Neural cell (in vitro differentiated cells): Measurements from ENCODE around the gene HSD11B2. TPM values are rescaled to one million over a fixed set of nuclear protein-coding genes. Genes with fewer than 3 reads are reported as not detected.

Experiments
- H2AFZ ChIP-seq: fragments of 200-600, 300-800 bp; sonication (generic), shearing (Covaris generic); 2 replicates; pipeline ENCODE4 v1.6.0; 2014; ENCODE audit warnings: low read depth, mild to moderate bottlenecking, antibody characterized with exemption, low read length, moderate library complexity
- H3F3A ChIP-seq: fragments of 200-600 bp; shearing (Covaris generic); 2 replicates; pipeline ENCODE4 v1.6.1; 2016; ENCODE audit warnings: mild to moderate bottlenecking, moderate library complexity, mixed read lengths, antibody characterized with exemption, low read length; ENCODE audit not compliant: insufficient read depth, poor library complexity, severe bottlenecking
- H3K27ac ChIP-seq: fragments of 200-600, 300-800 bp; sonication (generic), shearing (Covaris generic); 2 replicates; pipeline ENCODE4 v1.5.1; 2014; ENCODE audit warnings: mild to moderate bottlenecking, low read length, moderate library complexity
- H3K27me3 ChIP-seq: fragments of 300-800, 200-600 bp; sonication (generic), shearing (Covaris generic); 2 replicates; pipeline ENCODE4 v1.6.0; 2014; ENCODE audit warnings: mild to moderate bottlenecking, low read depth, low read length, moderate library complexity; ENCODE audit not compliant: insufficient read depth
- H3K36me3 ChIP-seq: fragments of 300-800, 200-600 bp; sonication (generic), shearing (Covaris generic); 2 replicates; pipeline ENCODE4 v1.5.1; 2014; ENCODE audit warnings: mild to moderate bottlenecking, antibody characterized with exemption, low read length, moderate library complexity; ENCODE audit not compliant: insufficient read depth
- H3K4me2 ChIP-seq: fragments of 300-800, 200-600 bp; sonication (generic), shearing (Covaris generic); 2 replicates; pipeline ENCODE4 v1.6.0; 2014; ENCODE audit warnings: mild to moderate bottlenecking, low read length
- H3K4me3 ChIP-seq: fragments of 300-800, 200-600 bp; sonication (generic), shearing (Covaris generic); 2 replicates; pipeline ENCODE4 v1.5.1; 2014; ENCODE audit warnings: mild to moderate bottlenecking, low read length, moderate library complexity
- H3K79me2 ChIP-seq: fragments of 200-600 bp; shearing (Covaris generic); replicated peaks from 2 replicates; pipeline ENCODE4 v1.6.0; 2014; ENCODE audit warnings: mild to moderate bottlenecking, low read length, moderate library complexity; ENCODE audit not compliant: insufficient read depth
- H3K9ac ChIP-seq: fragments of 300-800, 200-600 bp; sonication (generic), shearing (Covaris generic); 2 replicates; pipeline ENCODE4 v1.6.1; 2016; ENCODE audit warnings: mild to moderate bottlenecking, low read length, mixed read lengths
- H3K9me2 ChIP-seq: fragments of 200-600 bp; shearing (Covaris generic); 2 replicates; pipeline ENCODE4 v1.6.1; 2016; ENCODE audit warnings: mild to moderate bottlenecking, low read length, mixed read lengths; ENCODE audit not compliant: insufficient read depth
- H3K9me3 ChIP-seq: fragments of 200-600, 300-800 bp; sonication (generic), shearing (Covaris generic); 2 replicates; pipeline ENCODE4 v1.6.1; 2016; ENCODE audit warnings: mild to moderate bottlenecking, mixed run types, low read length, moderate library complexity, mixed read lengths
- H4K20me1 ChIP-seq: fragments of 200-600 bp; shearing (Covaris generic); 2 replicates; pipeline ENCODE4 v1.6.1; 2016; ENCODE audit warnings: mild to moderate bottlenecking, mixed run types; ENCODE audit not compliant: insufficient read depth
- EP300 ChIP-seq: fragments of 450-650 bp; conservative IDR thresholded peaks from 2 replicates; pipeline ENCODE4 v1.6.1; 2014; ENCODE audit warnings: antibody characterized with exemption, mild to moderate bottlenecking, moderate library complexity; ENCODE audit not compliant: poor library complexity, severe bottlenecking
- EZH2 ChIP-seq: fragments of 200-600, 300-800 bp; shearing (Covaris generic), sonication (generic); IDR thresholded peaks from 2 replicates; pipeline ENCODE4 v1.6.1; 2014; ENCODE audit warnings: antibody characterized with exemption, low read length, borderline replicate concordance, mild to moderate bottlenecking; ENCODE audit not compliant: insufficient read depth, poor library complexity, severe bottlenecking
- MXI1 ChIP-seq: fragments of 450-650 bp; conservative IDR thresholded peaks from 2 replicates; pipeline ENCODE4 v1.6.1; 2014; ENCODE audit warnings: antibody characterized with exemption, mild to moderate bottlenecking; ENCODE audit not compliant: poor library complexity, severe bottlenecking
- POLR2AphosphoS5 ChIP-seq: IDR thresholded peaks from 2 replicates; pipeline ENCODE4 v1.6.1; 2012
- RAD21 ChIP-seq: fragments of 450-650 bp; conservative IDR thresholded peaks from 2 replicates; pipeline ENCODE4 v1.6.1; 2014; ENCODE audit warnings: antibody characterized with exemption, mild to moderate bottlenecking, moderate library complexity
- REST ChIP-seq: IDR thresholded peaks from 2 replicates; pipeline ENCODE4 v1.6.1; 2012; ENCODE audit warnings: borderline replicate concordance
- SMC3 ChIP-seq: fragments of 450-650 bp; conservative IDR thresholded peaks from 2 replicates; pipeline ENCODE4 v1.6.1; 2014; ENCODE audit warnings: antibody characterized with exemption, mild to moderate bottlenecking, moderate library complexity; ENCODE audit not compliant: poor library complexity
- TAF1 ChIP-seq: IDR thresholded peaks from 2 replicates; pipeline ENCODE4 v1.6.1; 2012; ENCODE audit warnings: low read depth
- polyA plus RNA-seq: library from polyadenylated mRNA; depleted of rRNA; stranded (reverse); fragments of >200 nt; gene quantifications from 2 replicates; pipeline ENCODE4 v1.2.3, GENCODE V29; 2014
- TF ChIP-seq, protein P1 (sequence below): fragments of 450-650 bp; IDR thresholded peaks from 2 replicates; pipeline ENCODE4 v1.5.1; 2014; ENCODE audit warnings: antibody characterized with exemption, mild to moderate bottlenecking, moderate library complexity; ENCODE audit not compliant: poor library complexity, severe bottlenecking

The HSD11B2 gene
- polyA plus RNA-seq, 1 donor from 2014 or later: 0.24 TPM

- no peaks in the 10 kb centered on the region for H3K9me3 ChIP-seq
- H2AFZ ChIP-seq: no peak overlapping the region
- H3K9ac ChIP-seq: no peak overlapping the region
- H3K79me2 ChIP-seq: no peaks in the 10 kb centered on the region
- no peaks in the 10 kb centered on the region for H4K20me1 ChIP-seq
- H3K27ac ChIP-seq: no peak overlapping the region
- H3F3A ChIP-seq: no peaks in the 10 kb centered on the region
- H3K36me3 ChIP-seq: no peaks in the 10 kb centered on the region
- H3K27me3 ChIP-seq: no peaks in the 10 kb centered on the region
- H3K4me2 ChIP-seq: no peak overlapping the region
- no peak overlapping the region for H3K4me3 ChIP-seq
- no peak for TF ChIP-seq TAF1
- no peak for TF ChIP-seq POLR2AphosphoS5
- TF ChIP-seq MXI1: no peak
- TF ChIP-seq, protein P1, sequence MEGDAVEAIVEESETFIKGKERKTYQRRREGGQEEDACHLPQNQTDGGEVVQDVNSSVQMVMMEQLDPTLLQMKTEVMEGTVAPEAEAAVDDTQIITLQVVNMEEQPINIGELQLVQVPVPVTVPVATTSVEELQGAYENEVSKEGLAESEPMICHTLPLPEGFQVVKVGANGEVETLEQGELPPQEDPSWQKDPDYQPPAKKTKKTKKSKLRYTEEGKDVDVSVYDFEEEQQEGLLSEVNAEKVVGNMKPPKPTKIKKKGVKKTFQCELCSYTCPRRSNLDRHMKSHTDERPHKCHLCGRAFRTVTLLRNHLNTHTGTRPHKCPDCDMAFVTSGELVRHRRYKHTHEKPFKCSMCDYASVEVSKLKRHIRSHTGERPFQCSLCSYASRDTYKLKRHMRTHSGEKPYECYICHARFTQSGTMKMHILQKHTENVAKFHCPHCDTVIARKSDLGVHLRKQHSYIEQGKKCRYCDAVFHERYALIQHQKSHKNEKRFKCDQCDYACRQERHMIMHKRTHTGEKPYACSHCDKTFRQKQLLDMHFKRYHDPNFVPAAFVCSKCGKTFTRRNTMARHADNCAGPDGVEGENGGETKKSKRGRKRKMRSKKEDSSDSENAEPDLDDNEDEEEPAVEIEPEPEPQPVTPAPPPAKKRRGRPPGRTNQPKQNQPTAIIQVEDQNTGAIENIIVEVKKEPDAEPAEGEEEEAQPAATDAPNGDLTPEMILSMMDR: no peak
- TF ChIP-seq SMC3: no peak
- no peak for TF ChIP-seq EP300
- TF ChIP-seq REST: no peak
- no peak for TF ChIP-seq EZH2
- TF ChIP-seq RAD21: no peak
- no peaks in the 10 kb centered on the region for H3K9me2 ChIP-seq
Measured at GRCh38 chr16:67443265-67443664, 12.3 kb downstream of the HSD11B2 start.

GRCh38 chr16:67444259-67445125 lies 13.6 kb downstream of the HSD11B2 start:
- H3K4me2 ChIP-seq: no peak overlapping the region

More at GRCh38 chr16:67444259-67445125, 13.6 kb downstream of the HSD11B2 start:
- H3K9me3 ChIP-seq: no peaks in the 10 kb centered on the region
- no peak overlapping the region for H3K9ac ChIP-seq
- H3K79me2 ChIP-seq: no peaks in the 10 kb centered on the region
- H3K27ac ChIP-seq: no peak overlapping the region
- no peaks in the 10 kb centered on the region for H4K20me1 ChIP-seq
- H3K36me3 ChIP-seq: no peaks in the 10 kb centered on the region
- H3K27me3 ChIP-seq: no peaks in the 10 kb centered on the region
- H3F3A ChIP-seq: no peaks in the 10 kb centered on the region
- no peak overlapping the region for H3K4me3 ChIP-seq
- no peak overlapping the region for H2AFZ ChIP-seq
- TF ChIP-seq, protein P1: no peak
- no peak for TF ChIP-seq MXI1
- no peak for TF ChIP-seq SMC3
- no peak for TF ChIP-seq EP300
- TF ChIP-seq EZH2: no peak
- no peak for TF ChIP-seq RAD21
- TF ChIP-seq REST: no peak
- TF ChIP-seq POLR2AphosphoS5: no peak
- TF ChIP-seq TAF1: no peak
- no peaks in the 10 kb centered on the region for H3K9me2 ChIP-seq
